Activated CD4-positive, alpha-beta T cell treated with anti-CD3 and anti-CD28 coated beads for 24 hours (primary cell): ENCODE results near the gene RASGRP3.
"Not testable (repeated sequence)": the region's sequence is repeated elsewhere in the genome, so short reads cannot be mapped to it uniquely, and the experiment has no call there.

ENCODE experiments used
- DNase-seq, 2 donors: peaks; one replicate each; pipeline ENCODE4 v3.0.0-alpha.2; 2020; ENCODE audit warnings: low read depth in 2 of 2

The RASGRP3 gene

GRCh38 chr2:33476131-33476792 is at the start of gene RASGRP3:
RASGRP3 (plus strand) TSS chr2:33476649; CDS start chr2:33515137, 38,488 bp downstream.
- peak; percentile 22 to 33 for DNase-seq

GRCh38 chr2:33426666-33427231 is 49.7 kb upstream of the RASGRP3 start:
- no peak for DNase-seq

- DNase-seq = no peak
Measured at GRCh38 chr2:33430077-33430476, 46.4 kb upstream of the RASGRP3 start.

GRCh38 chr2:33430856-33431255 is 45.6 kb upstream of the RASGRP3 start:
- no peak for DNase-seq

- DNase-seq = no peak
Measured at GRCh38 chr2:33432871-33433270, 43.6 kb upstream of the RASGRP3 start.

- DNase-seq = no peak
Measured at GRCh38 chr2:33433279-33434235, 42.9 kb upstream of the RASGRP3 start.

- DNase-seq = no peak
Measured at GRCh38 chr2:33435518-33435917, 40.9 kb upstream of the RASGRP3 start.

- no peak for DNase-seq
Measured at GRCh38 chr2:33436083-33436482, 40.4 kb upstream of the RASGRP3 start.

- DNase-seq = no peak
Measured at GRCh38 chr2:33437297-33437696, 39.2 kb upstream of the RASGRP3 start.

GRCh38 chr2:33437815-33438214 is 38.6 kb upstream of the RASGRP3 start:
- DNase-seq = no peak

- peak in 1 of 2 donors; percentile 19 for DNase-seq
Measured at GRCh38 chr2:33441235-33441810, 35.1 kb upstream of the RASGRP3 start.

GRCh38 chr2:33442052-33442451 is 34.4 kb upstream of the RASGRP3 start:
- not testable (repeated sequence) for DNase-seq

GRCh38 chr2:33442528-33443079 is 33.8 kb upstream of the RASGRP3 start:
- DNase-seq = no peak

- no peak for DNase-seq
Measured at GRCh38 chr2:33443274-33443829, 33.1 kb upstream of the RASGRP3 start.

GRCh38 chr2:33444967-33445366 is 31.5 kb upstream of the RASGRP3 start:
- DNase-seq = no peak

- DNase-seq = no peak
Measured at GRCh38 chr2:33448220-33448899, 28.1 kb upstream of the RASGRP3 start.

- no peak for DNase-seq
Measured at GRCh38 chr2:33451214-33451613, 25.2 kb upstream of the RASGRP3 start.

- no peak for DNase-seq
Measured at GRCh38 chr2:33451825-33452224, 24.6 kb upstream of the RASGRP3 start.

- DNase-seq = no peak
Measured at GRCh38 chr2:33452545-33452944, 23.9 kb upstream of the RASGRP3 start.

- no peak for DNase-seq
Measured at GRCh38 chr2:33453905-33454479, 22.5 kb upstream of the RASGRP3 start.
